IMR-90 (cell line): ENCODE data around the gene BICD1.
A peak's percentile ranks its signal among the peaks of the same experiment; 100 is the strongest.

Experiments used
- FOS ChIP-seq: fragments of 150-350 bp; IDR thresholded peaks from 2 replicates; pipeline ENCODE4 v1.6.1; 2016; ENCODE audit warnings: low read depth, low read length
- POLR2A ChIP-seq: IDR thresholded peaks from 2 replicates; pipeline ENCODE4 v1.6.1; 2012; ENCODE audit warnings: mild to moderate bottlenecking, low read depth, low read length
- RAD21 ChIP-seq: IDR thresholded peaks from 2 replicates; pipeline ENCODE4 v1.6.1; 2012; ENCODE audit warnings: low read length, improper control_type of control experiment
- RCOR1 ChIP-seq: IDR thresholded peaks from 2 replicates; pipeline ENCODE4 v1.6.1; 2012; ENCODE audit warnings: mild to moderate bottlenecking, low read length, improper control_type of control experiment; ENCODE audit not compliant: insufficient replicate concordance
- RFX5 ChIP-seq: IDR thresholded peaks from 2 replicates; pipeline ENCODE4 v1.8.0; 2012; ENCODE audit warnings: low read depth, mild to moderate bottlenecking, low read length, moderate library complexity
- SMC3 ChIP-seq: fragments of 150-350 bp; IDR thresholded peaks from 2 replicates; pipeline ENCODE4 v1.6.1; 2016; ENCODE audit warnings: low read depth, mild to moderate bottlenecking, antibody characterized with exemption, low read length, moderate library complexity
- TF ChIP-seq, protein P1 (sequence below): conservative IDR thresholded peaks from 2 replicates; pipeline ENCODE4 v1.5.1; 2012; ENCODE audit warnings: mild to moderate bottlenecking, low read depth, low read length, improper control_type of control experiment

DNA sequence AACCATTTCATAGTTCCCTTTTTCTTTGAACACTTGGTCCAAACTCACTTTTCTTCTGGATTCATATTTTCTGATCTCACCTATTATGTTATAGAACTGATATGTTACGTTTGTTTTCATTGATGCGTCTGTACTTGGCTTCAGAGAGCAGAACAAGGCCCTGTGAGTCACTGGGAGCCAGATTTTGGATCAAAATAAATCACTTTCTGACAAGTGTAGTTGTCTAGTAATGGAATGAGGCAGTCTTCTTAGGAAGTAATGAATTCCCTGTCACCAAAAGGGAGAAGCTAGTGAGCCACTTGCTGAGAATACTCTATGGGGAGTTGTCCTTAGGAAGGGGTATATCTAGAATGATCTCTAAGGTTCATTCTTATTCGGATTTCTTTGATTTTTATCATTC lies 10.2 kb downstream of the BICD1 start:
- no peak for TF ChIP-seq RAD21
- TF ChIP-seq, protein P1, sequence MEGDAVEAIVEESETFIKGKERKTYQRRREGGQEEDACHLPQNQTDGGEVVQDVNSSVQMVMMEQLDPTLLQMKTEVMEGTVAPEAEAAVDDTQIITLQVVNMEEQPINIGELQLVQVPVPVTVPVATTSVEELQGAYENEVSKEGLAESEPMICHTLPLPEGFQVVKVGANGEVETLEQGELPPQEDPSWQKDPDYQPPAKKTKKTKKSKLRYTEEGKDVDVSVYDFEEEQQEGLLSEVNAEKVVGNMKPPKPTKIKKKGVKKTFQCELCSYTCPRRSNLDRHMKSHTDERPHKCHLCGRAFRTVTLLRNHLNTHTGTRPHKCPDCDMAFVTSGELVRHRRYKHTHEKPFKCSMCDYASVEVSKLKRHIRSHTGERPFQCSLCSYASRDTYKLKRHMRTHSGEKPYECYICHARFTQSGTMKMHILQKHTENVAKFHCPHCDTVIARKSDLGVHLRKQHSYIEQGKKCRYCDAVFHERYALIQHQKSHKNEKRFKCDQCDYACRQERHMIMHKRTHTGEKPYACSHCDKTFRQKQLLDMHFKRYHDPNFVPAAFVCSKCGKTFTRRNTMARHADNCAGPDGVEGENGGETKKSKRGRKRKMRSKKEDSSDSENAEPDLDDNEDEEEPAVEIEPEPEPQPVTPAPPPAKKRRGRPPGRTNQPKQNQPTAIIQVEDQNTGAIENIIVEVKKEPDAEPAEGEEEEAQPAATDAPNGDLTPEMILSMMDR, result no peak
- TF ChIP-seq SMC3, result no peak
- TF ChIP-seq POLR2A, result no peak
- peak; percentile 33; the same call in 1 of the 2 replicates for TF ChIP-seq FOS
- no peak for TF ChIP-seq RCOR1
- no peak for TF ChIP-seq RFX5
